NCI-H2081 treated with DMSO at 0.1 percent for 48 hours (cell line): ENCODE measurements around the gene TAS2R60.
"Not testable (repeated sequence)": the region's sequence is repeated elsewhere in the genome, so short reads cannot be mapped to it uniquely, and the experiment has no call there.

Experiments
- DNase-seq: peaks from one replicate; lab custom pipeline; 2025; lab: John Stamatoyannopoulos, UW

TAS2R60 gene

GRCh38 chr7:143443153-143443552 lies at the start of gene TAS2R60:
Gene TAS2R60, plus strand, starts transcription at chr7:143443453. Its CDS starts 0 bp downstream, at chr7:143443453.
- DNase-seq: no peak

GRCh38 chr7:143394068-143394467 lies 49.2 kb upstream of the TAS2R60 start:
- no peak for DNase-seq

- DNase-seq: no peak
Measured at GRCh38 chr7:143394777-143395176, 48.5 kb upstream of the TAS2R60 start.

- no peak for DNase-seq
Measured at GRCh38 chr7:143395187-143396149, 47.8 kb upstream of the TAS2R60 start.

GRCh38 chr7:143396182-143396581 lies 47.1 kb upstream of the TAS2R60 start:
- DNase-seq: no peak

- DNase-seq: no peak
Measured at GRCh38 chr7:143396625-143397556, 46.4 kb upstream of the TAS2R60 start.

- DNase-seq: no peak
Measured at GRCh38 chr7:143397710-143398530, 45.3 kb upstream of the TAS2R60 start.

GRCh38 chr7:143398616-143399015 lies 44.6 kb upstream of the TAS2R60 start:
- no peak for DNase-seq

- DNase-seq: no peak
Measured at GRCh38 chr7:143399151-143399550, 44.1 kb upstream of the TAS2R60 start.

- no peak for DNase-seq
Measured at GRCh38 chr7:143399642-143400041, 43.6 kb upstream of the TAS2R60 start.

GRCh38 chr7:143401265-143401664 lies 42.0 kb upstream of the TAS2R60 start:
- no peak for DNase-seq

- not testable (repeated sequence) for DNase-seq
Measured at GRCh38 chr7:143402233-143402632, 41.0 kb upstream of the TAS2R60 start.

GRCh38 chr7:143405173-143406001 lies 37.9 kb upstream of the TAS2R60 start:
- DNase-seq: no peak

GRCh38 chr7:143406002-143406357 lies 37.3 kb upstream of the TAS2R60 start:
- no peak for DNase-seq

GRCh38 chr7:143407287-143408251 lies 35.7 kb upstream of the TAS2R60 start:
- no peak for DNase-seq

- DNase-seq: no peak
Measured at GRCh38 chr7:143408252-143408685, 35.0 kb upstream of the TAS2R60 start.

GRCh38 chr7:143408686-143409561 lies 34.3 kb upstream of the TAS2R60 start, which contains the start of gene EPHA1:
Gene EPHA1, minus strand, starts transcription at chr7:143408856. Its CDS starts 51 bp downstream, at chr7:143408805.
- DNase-seq: peak; percentile 23

- DNase-seq: no peak
Measured at GRCh38 chr7:143410521-143411004, 32.7 kb upstream of the TAS2R60 start.
